ENCODE results near the gene PLEKHH3.

PLEKHH3 gene

GRCh38 chr17:42676424-42677011, at the start of gene PLEKHH3:
Gene PLEKHH3, minus strand, starts transcription at chr17:42676994. Its CDS starts 431 bp downstream, at chr17:42676563.
- DNase-seq, result no peak

- DNase-seq, result no peak
Observed at GRCh38 chr17:42725143-42725542, 48.3 kb upstream of the PLEKHH3 start.

- no peak for DNase-seq
Observed at GRCh38 chr17:42723636-42724035, 46.8 kb upstream of the PLEKHH3 start.

GRCh38 chr17:42720996-42721583, 44.3 kb upstream of the PLEKHH3 start:
- peak; percentile 27 for DNase-seq

- DNase-seq, result no peak
Observed at GRCh38 chr17:42709561-42709960, 32.8 kb upstream of the PLEKHH3 start.

GRCh38 chr17:42708588-42708987, 31.8 kb upstream of the PLEKHH3 start:
- DNase-seq, result no peak

GRCh38 chr17:42706732-42707131, 29.9 kb upstream of the PLEKHH3 start:
- DNase-seq, result no peak

GRCh38 chr17:42704837-42705494, 28.2 kb upstream of the PLEKHH3 start:
- DNase-seq, result no peak

- DNase-seq, result no peak
Observed at GRCh38 chr17:42704490-42704836, 27.7 kb upstream of the PLEKHH3 start.

GRCh38 chr17:42702446-42702845, 25.7 kb upstream of the PLEKHH3 start:
- DNase-seq, result no peak

GRCh38 chr17:42700586-42701289, 23.9 kb upstream of the PLEKHH3 start:
- DNase-seq, result no peak

GRCh38 chr17:42699415-42699740, 22.6 kb upstream of the PLEKHH3 start:
- no peak for DNase-seq

- no peak for DNase-seq
Observed at GRCh38 chr17:42698736-42699414, 22.1 kb upstream of the PLEKHH3 start.

- DNase-seq, result no peak
Observed at GRCh38 chr17:42697108-42697811, 20.5 kb upstream of the PLEKHH3 start.

- no peak for DNase-seq
Observed at GRCh38 chr17:42695500-42695899, 18.7 kb upstream of the PLEKHH3 start.

- no peak for DNase-seq
Observed at GRCh38 chr17:42694524-42694923, 17.7 kb upstream of the PLEKHH3 start.

GRCh38 chr17:42692489-42692888, 15.7 kb upstream of the PLEKHH3 start:
- no peak for DNase-seq

- DNase-seq, result no peak
Observed at GRCh38 chr17:42691021-42691545, 14.3 kb upstream of the PLEKHH3 start.

- no peak for DNase-seq
Observed at GRCh38 chr17:42690596-42690995, 13.8 kb upstream of the PLEKHH3 start.

- no peak for DNase-seq
Observed at GRCh38 chr17:42687707-42688320, 11.0 kb upstream of the PLEKHH3 start.

GRCh38 chr17:42686520-42687128, 9.8 kb upstream of the PLEKHH3 start:
- DNase-seq, result no peak

- no peak for DNase-seq
Observed at GRCh38 chr17:42685831-42686230, 9.0 kb upstream of the PLEKHH3 start.

Data from activated T-cell treated with anti-CD3 and anti-CD28 coated beads for 4 hours (primary cell).